OCI-LY7 (cell line): ENCODE measurements around the gene ZNF335.

Experiments used
- EZH2phosphoT487 ChIP-seq: fragments of 200-600 bp; sonication (generic); IDR thresholded peaks from 2 replicates; pipeline ENCODE4 v1.6.1; 2018; ENCODE audit warnings: low read depth, borderline replicate concordance, mild to moderate bottlenecking, mixed run types, antibody characterized with exemption, low read length, moderate library complexity, mixed read lengths
- TF ChIP-seq, protein P1 (sequence below): fragments of 200-600 bp; sonication (generic); conservative IDR thresholded peaks from 2 replicates; pipeline ENCODE4 v1.5.1; 2014; ENCODE audit warnings: mild to moderate bottlenecking, antibody characterized with exemption, low read length, moderate library complexity, mixed read lengths

GRCh38 chr20:46007671-46008070, 35.7 kb upstream of the ZNF335 start:
- no peak for TF ChIP-seq EZH2phosphoT487
- TF ChIP-seq, protein P1, sequence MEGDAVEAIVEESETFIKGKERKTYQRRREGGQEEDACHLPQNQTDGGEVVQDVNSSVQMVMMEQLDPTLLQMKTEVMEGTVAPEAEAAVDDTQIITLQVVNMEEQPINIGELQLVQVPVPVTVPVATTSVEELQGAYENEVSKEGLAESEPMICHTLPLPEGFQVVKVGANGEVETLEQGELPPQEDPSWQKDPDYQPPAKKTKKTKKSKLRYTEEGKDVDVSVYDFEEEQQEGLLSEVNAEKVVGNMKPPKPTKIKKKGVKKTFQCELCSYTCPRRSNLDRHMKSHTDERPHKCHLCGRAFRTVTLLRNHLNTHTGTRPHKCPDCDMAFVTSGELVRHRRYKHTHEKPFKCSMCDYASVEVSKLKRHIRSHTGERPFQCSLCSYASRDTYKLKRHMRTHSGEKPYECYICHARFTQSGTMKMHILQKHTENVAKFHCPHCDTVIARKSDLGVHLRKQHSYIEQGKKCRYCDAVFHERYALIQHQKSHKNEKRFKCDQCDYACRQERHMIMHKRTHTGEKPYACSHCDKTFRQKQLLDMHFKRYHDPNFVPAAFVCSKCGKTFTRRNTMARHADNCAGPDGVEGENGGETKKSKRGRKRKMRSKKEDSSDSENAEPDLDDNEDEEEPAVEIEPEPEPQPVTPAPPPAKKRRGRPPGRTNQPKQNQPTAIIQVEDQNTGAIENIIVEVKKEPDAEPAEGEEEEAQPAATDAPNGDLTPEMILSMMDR: no peak
